ENCODE results near the gene KRTAP10-11. TPM values are rescaled to one million over a fixed set of nuclear protein-coding genes. Genes with fewer than 3 reads are reported as not detected.
"Not testable (repeated sequence)": the region's sequence is repeated elsewhere in the genome, so short reads cannot be mapped to it uniquely, and the experiment has no call there.

KRTAP10-11 gene
- polyA plus RNA-seq, 1 of the 3 experiments (the other 2 are of a cell fraction) = not detected

- H4K20me1 ChIP-seq (ENCODE audit: insufficient read depth); H3K4me1 ChIP-seq (ENCODE audit: control insufficient read depth in 1 of 2, insufficient read depth in 2 of 2, low read depth in 1 of 2, low read length in 1 of 2); CTCF ChIA-PET; H3K9me2 ChIP-seq; H3K36me3 ChIP-seq (replicated peaks in 1 of 2; ENCODE audit: control insufficient read depth in 1 of 2, insufficient read depth in 2 of 2, low read length in 1 of 2); H3K9me3 ChIP-seq; H2AFZ ChIP-seq (ENCODE audit: low read depth); H3F3A ChIP-seq (replicated peaks; ENCODE audit: insufficient read depth); H3K79me2 ChIP-seq (ENCODE audit: insufficient read depth); H3K4me2 ChIP-seq; H3K4me3 ChIP-seq (ENCODE audit: low read depth in 2 of 2, low read length in 1 of 2); DNase-seq; POLR2A ChIA-PET; H3K9ac ChIP-seq; H3K27ac ChIP-seq (ENCODE audit: low read depth in 2 of 2, low read length in 1 of 2): not testable (repeated sequence)
- 31% methylated on average over 18 of the region's 23 CpGs for WGBS (ENCODE audit: low lambda C conversion rate)
- H3K27me3 ChIP-seq (ENCODE audit: insufficient read depth) = peaks cover 10% of the 10 kb centered on the region; the same call in 1 of the 2 replicates
These were observed 45.9 kb upstream of the KRTAP10-11 start, which contains the start of gene KRTAP10-7 for GRCh38 chr21:44600118-44600978. Gene KRTAP10-7, plus strand, starts transcription at chr21:44600597. Its CDS starts 25 bp downstream, at chr21:44600622.

DNA sequence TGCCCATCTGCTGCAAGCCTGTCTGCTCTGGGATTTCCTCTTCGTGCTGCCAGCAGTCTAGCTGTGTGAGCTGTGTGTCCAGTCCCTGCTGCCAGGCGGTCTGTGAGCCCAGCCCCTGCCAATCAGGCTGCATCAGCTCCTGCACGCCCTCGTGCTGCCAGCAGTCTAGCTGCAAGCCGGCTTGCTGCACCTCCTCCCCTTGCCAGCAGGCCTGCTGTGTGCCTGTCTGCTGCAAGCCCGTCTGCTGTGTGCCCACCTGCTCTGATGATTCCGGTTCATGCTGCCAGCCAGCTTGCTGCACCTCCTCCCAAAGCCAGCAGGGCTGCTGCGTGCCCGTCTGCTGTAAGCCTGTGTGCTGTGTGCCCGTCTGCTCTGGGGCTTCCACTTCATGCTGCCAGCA is 45.1 kb upstream of the KRTAP10-11 start:
- H3K9me2 ChIP-seq; H3K36me3 ChIP-seq (replicated peaks in 1 of 2; ENCODE audit: control insufficient read depth in 1 of 2, insufficient read depth in 2 of 2, low read length in 1 of 2); H3K9me3 ChIP-seq; H2AFZ ChIP-seq (ENCODE audit: low read depth); H3F3A ChIP-seq (replicated peaks; ENCODE audit: insufficient read depth); DNase-seq; H3K4me3 ChIP-seq (ENCODE audit: low read depth in 2 of 2, low read length in 1 of 2); H3K4me1 ChIP-seq (ENCODE audit: control insufficient read depth in 1 of 2, insufficient read depth in 2 of 2, low read depth in 1 of 2, low read length in 1 of 2); POLR2A ChIA-PET; CTCF ChIA-PET; H3K79me2 ChIP-seq (ENCODE audit: insufficient read depth); H3K4me2 ChIP-seq; H4K20me1 ChIP-seq (ENCODE audit: insufficient read depth); H3K27ac ChIP-seq (ENCODE audit: low read depth in 2 of 2, low read length in 1 of 2); H3K9ac ChIP-seq: not testable (repeated sequence)
- peaks cover 10% of the 10 kb centered on the region; the same call in 1 of the 2 replicates for H3K27me3 ChIP-seq (ENCODE audit: insufficient read depth)
- 18% methylated on average over 6 of the region's 10 CpGs for WGBS (ENCODE audit: low lambda C conversion rate)

GRCh38 chr21:44601596-44602462 is 44.4 kb upstream of the KRTAP10-11 start:
- no peak overlapping the region for H3K4me3 ChIP-seq (ENCODE audit: low read depth in 2 of 2, low read length in 1 of 2)
- no peak overlapping the region for H3K4me2 ChIP-seq
- H3K79me2 ChIP-seq (ENCODE audit: insufficient read depth) = no peaks in the 10 kb centered on the region
- ChIA-PET POLR2A (no interaction called here), CTCF (interaction anchor here (1.5 kb wide), 1 partner anchor 192 kb away, joined by 4 read pairs; no protein-coding TSS in a partner anchor)
- H3K9me3 ChIP-seq = no peaks in the 10 kb centered on the region
- H3K36me3 ChIP-seq (replicated peaks in 1 of 2; ENCODE audit: control insufficient read depth in 1 of 2, insufficient read depth in 2 of 2, low read length in 1 of 2) = no peaks in the 10 kb centered on the region
- H3K9ac ChIP-seq = no peak overlapping the region
- H3K4me1 ChIP-seq (ENCODE audit: control insufficient read depth in 1 of 2, insufficient read depth in 2 of 2, low read depth in 1 of 2, low read length in 1 of 2) = no peaks in the 10 kb centered on the region; a peak in 1 of 4 replicates
- WGBS (ENCODE audit: low lambda C conversion rate) = 22% methylated on average over 16 of the region's 23 CpGs
- H3K27ac ChIP-seq (ENCODE audit: low read depth in 2 of 2, low read length in 1 of 2) = no peak overlapping the region
- peaks cover 10% of the 10 kb centered on the region; the same call in 1 of the 2 replicates for H3K27me3 ChIP-seq (ENCODE audit: insufficient read depth)
- no peaks in the 10 kb centered on the region for H4K20me1 ChIP-seq (ENCODE audit: insufficient read depth)
- TF ChIP-seq RXRA (IDR thresholded peaks at IDR 0.05; ENCODE audit: borderline replicate concordance, low read depth) (no peak), GABPA (IDR thresholded peaks at IDR 0.05; ENCODE audit: low read depth) (no peak), YY1 (IDR thresholded peaks at IDR 0.05; ENCODE audit: low read depth) (no peak), FOXJ3 (CRISPR knock-in tag; IDR thresholded peaks at IDR 0.05) (no peak), EZH2phosphoT487 (IDR thresholded peaks at IDR 0.05; ENCODE audit: borderline replicate concordance, low read depth) (no peak), FOSL2 (IDR thresholded peaks at IDR 0.05; ENCODE audit: borderline replicate concordance, low read depth) (no peak), ELF1 (IDR thresholded peaks at IDR 0.05) (no peak), FOXM1 (IDR thresholded peaks at IDR 0.05; ENCODE audit: low read depth) (no peak), RFX5 (IDR thresholded peaks at IDR 0.05; ENCODE audit: low read length) (no peak), MEF2A (IDR thresholded peaks at IDR 0.05; ENCODE audit: borderline replicate concordance, low read depth) (no peak), NRF1 (IDR thresholded peaks at IDR 0.05; ENCODE audit: low read depth, low read length) (no peak)
- TF ChIP-seq, protein P1, sequence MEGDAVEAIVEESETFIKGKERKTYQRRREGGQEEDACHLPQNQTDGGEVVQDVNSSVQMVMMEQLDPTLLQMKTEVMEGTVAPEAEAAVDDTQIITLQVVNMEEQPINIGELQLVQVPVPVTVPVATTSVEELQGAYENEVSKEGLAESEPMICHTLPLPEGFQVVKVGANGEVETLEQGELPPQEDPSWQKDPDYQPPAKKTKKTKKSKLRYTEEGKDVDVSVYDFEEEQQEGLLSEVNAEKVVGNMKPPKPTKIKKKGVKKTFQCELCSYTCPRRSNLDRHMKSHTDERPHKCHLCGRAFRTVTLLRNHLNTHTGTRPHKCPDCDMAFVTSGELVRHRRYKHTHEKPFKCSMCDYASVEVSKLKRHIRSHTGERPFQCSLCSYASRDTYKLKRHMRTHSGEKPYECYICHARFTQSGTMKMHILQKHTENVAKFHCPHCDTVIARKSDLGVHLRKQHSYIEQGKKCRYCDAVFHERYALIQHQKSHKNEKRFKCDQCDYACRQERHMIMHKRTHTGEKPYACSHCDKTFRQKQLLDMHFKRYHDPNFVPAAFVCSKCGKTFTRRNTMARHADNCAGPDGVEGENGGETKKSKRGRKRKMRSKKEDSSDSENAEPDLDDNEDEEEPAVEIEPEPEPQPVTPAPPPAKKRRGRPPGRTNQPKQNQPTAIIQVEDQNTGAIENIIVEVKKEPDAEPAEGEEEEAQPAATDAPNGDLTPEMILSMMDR (IDR thresholded peaks at IDR 0.05) = no peak
- TF ChIP-seq, protein P2, sequence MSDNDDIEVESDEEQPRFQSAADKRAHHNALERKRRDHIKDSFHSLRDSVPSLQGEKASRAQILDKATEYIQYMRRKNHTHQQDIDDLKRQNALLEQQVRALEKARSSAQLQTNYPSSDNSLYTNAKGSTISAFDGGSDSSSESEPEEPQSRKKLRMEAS (IDR thresholded peaks at IDR 0.05; ENCODE audit: low read depth) = no peak
- no peak overlapping the region for H2AFZ ChIP-seq (ENCODE audit: low read depth)
- H3F3A ChIP-seq (replicated peaks; ENCODE audit: insufficient read depth) = no peaks in the 10 kb centered on the region
- no peak for DNase-seq
- no peaks in the 10 kb centered on the region for H3K9me2 ChIP-seq

All from SK-N-SH (cell line).